Spleen (tissue), 11 donors: ENCODE results near the gene IGFALS. TPM values are rescaled to one million over a fixed set of nuclear protein-coding genes. Genes with fewer than 3 reads are reported as not detected.
A peak's percentile ranks its signal among the peaks of the same experiment; 100 is the strongest.

Experiments
- DNase-seq: peaks from one replicate; pipeline ENCODE4 v3.0.0-alpha.2; 2020
- H3K27ac ChIP-seq, 8 donors: fragments of 200-600 bp; sonication (generic) in 7 of 8; 1 replicate in 4 of 8; 2 replicates in 4 of 8; pipeline versions ENCODE4 v1.5.0 to v1.8.0; 2016 to 2021; ENCODE audit warnings: inconsistent platforms in 4 of 8, mild to moderate bottlenecking in 4 of 8, moderate library complexity in 1 of 8
- H3K27me3 ChIP-seq, 7 donors: fragments of 200-600 bp; sonication (generic) in 6 of 7; replicated peaks in 1 of 7; 1 replicate in 4 of 7; 2 replicates in 3 of 7; pipeline versions ENCODE4 v1.5.0 to v1.8.0; 2016 to 2021; ENCODE audit warnings: inconsistent platforms in 3 of 7, mild to moderate bottlenecking in 1 of 7
- H3K36me3 ChIP-seq, 6 donors: fragments of 200-600 bp; sonication (generic) in 5 of 6; 1 replicate in 4 of 6; 2 replicates in 2 of 6; pipeline versions ENCODE4 v1.5.0 to v1.8.0; 2016 to 2021; ENCODE audit warnings: inconsistent platforms in 2 of 6
- H3K4me1 ChIP-seq, 6 donors: fragments of 200-600 bp; sonication (generic) in 5 of 6; 1 replicate in 3 of 6; 2 replicates in 3 of 6; pipeline versions ENCODE4 v1.5.0 to v1.8.0; 2016 to 2021; ENCODE audit warnings: inconsistent platforms in 3 of 6
- H3K4me3 ChIP-seq, 8 donors: fragments of 200-600 bp; sonication (generic) in 7 of 8; 1 replicate in 4 of 8; 2 replicates in 4 of 8; pipeline versions ENCODE4 v1.5.0 to v1.8.0; 2016 to 2021; ENCODE audit warnings: inconsistent platforms in 4 of 8, mild to moderate bottlenecking in 4 of 8, moderate library complexity in 2 of 8
- H3K9me3 ChIP-seq, 8 donors: fragments of 200-600 bp; sonication (generic) in 7 of 8; 1 replicate in 4 of 8; 2 replicates in 4 of 8; pipeline versions ENCODE4 v1.5.0 to v1.8.0; 2016 to 2021; ENCODE audit warnings: inconsistent platforms in 4 of 8
- CTCF ChIP-seq, 11 experiments: fragments of 200-600 bp in 7 of 11; fragments of 450-650 bp in 4 of 11; sonication (generic) in 4 of 11; IDR thresholded peaks in 8 of 11; conservative IDR thresholded peaks in 3 of 11; 1 replicate in 7 of 11; 2 replicates in 4 of 11; pipeline versions ENCODE4 v1.4.0 to v1.8.0; 2016 to 2021; ENCODE audit warnings: antibody characterized with exemption in 11 of 11, inconsistent platforms in 4 of 11, mild to moderate bottlenecking in 1 of 11
- POLR2A ChIP-seq, 3 donors: fragments of 450-650 bp; IDR thresholded peaks; one replicate each; pipeline ENCODE4 v1.5.1; 2017; ENCODE audit warnings: antibody characterized with exemption in 3 of 3, mild to moderate bottlenecking in 1 of 3
- POLR2AphosphoS5 ChIP-seq, 3 donors: sonication (generic); formaldehyde crosslinking; IDR thresholded peaks; one replicate each; pipeline ENCODE4 v1.5.1; 2017; ENCODE audit warnings: antibody characterized with exemption in 3 of 3
- WGBS, 5 donors: extraction: QIAGEN DNeasy Blood & Tissue Kit in 3 of 5; methylation state at CpG; one replicate each; pipeline versions ENCODE4 v1.1.5 to v1.1.7; 2013 to 2018; 5-methylcytosine and 5-hydroxymethylcytosine counted together
- intact Hi-C: fragments of 100-400 bp; cut with DNase I; formaldehyde crosslinking; loops from one replicate; pipeline ENCODE4 v1.15.0; 2023; ENCODE audit warnings: low total_unique reads
- polyA plus RNA-seq, 3 donors: library from polyadenylated mRNA; stranded (reverse); fragments of 200-250 nt; gene quantifications; one replicate each; pipeline ENCODE4 v1.2.1, GENCODE V29; 2013
- total RNA-seq, 7 donors: library from RNA; depleted of rRNA in 3 of 7; stranded (reverse); fragments of >200 nt in 3 of 7; fragmentation: NEBNext Ultra II Directional in 4 of 7; extraction: Animal tissue kit (Norgen Biotek cat#: 25700) in 4 of 7; gene quantifications; one replicate each; pipeline versions ENCODE4 v1.1.0 to v1.2.1, GENCODE V29; 2016 to 2021
- donor health status: healthy with polysubstance abuse.
- donor health status: DM: no; HTN: no; CAD: no; lungs with moderate emphysema.
- donor health status: DM: no; HTN: no; CAD: no.
- donor health status: Bipolar disorder and iron deficiency.
- donor health status: healthy.
- donor health status: DM: no; HTN: no; CAD: no.
- donor health status: DM: yes; HTN: yes; CAD: no.

Gene IGFALS
- total and polyA plus RNA-seq, 10 donors = 0.14 to 0.63 (median 0.29) TPM; not detected in 2

GRCh38 chr16:1790261-1790610, 3.3 kb downstream of the IGFALS start:
- intact Hi-C loops = no loop called here
- Histone ChIP-seq H3K27me3 (no peaks in the 10 kb centered on the region), H3K27ac (no peak overlapping the region), H3K4me3 (no peak overlapping the region), H3K4me1 (peaks cover 0 to 20% (median 7%) of the 10 kb centered on the region in 6 donors), H3K36me3 (peaks cover 0 to 76% (median 55%) of the 10 kb centered on the region in 6 donors), H3K9me3 (no peaks in the 10 kb centered on the region)
- no peak for TF ChIP-seq POLR2A (IDR thresholded peaks at IDR 0.05)
- no peak for TF ChIP-seq CTCF (IDR thresholded peaks at IDR 0.05 in 8 of 11, conservative IDR thresholded peaks at IDR 0.05 in 3 of 11)
- TF ChIP-seq POLR2AphosphoS5 (IDR thresholded peaks at IDR 0.05) = no peak
- no peak for DNase-seq
- WGBS, 5 donors = 93 to 96% (median 93%) methylated on average over 15 of the region's 15 CpGs

GRCh38 chr16:1789643-1790045, 3.9 kb downstream of the IGFALS start:
- peaks cover 0 to 82% (median 57%) of the 10 kb centered on the region in 6 donors for H3K36me3 ChIP-seq
- intact Hi-C loops = no loop called here
- TF ChIP-seq CTCF (IDR thresholded peaks at IDR 0.05 in 8 of 11, conservative IDR thresholded peaks at IDR 0.05 in 3 of 11) = no peak
- peak in 1 of 3 donors; percentile 9 for TF ChIP-seq POLR2AphosphoS5 (IDR thresholded peaks at IDR 0.05)
- H3K4me3 ChIP-seq = no peak overlapping the region
- no peaks in the 10 kb centered on the region for H3K27me3 ChIP-seq
- peak; percentile 71 for DNase-seq
- no peak overlapping the region for H3K27ac ChIP-seq
- 86 to 91% (median 90%) methylated on average over 14 to 25 of the region's 25 CpGs for WGBS, 5 donors
- H3K9me3 ChIP-seq = no peaks in the 10 kb centered on the region
- H3K4me1 ChIP-seq = peaks cover 0 to 26% (median 13%) of the 10 kb centered on the region in 6 donors

GRCh38 chr16:1788708-1789100, 4.8 kb downstream of the IGFALS start:
- H3K9me3 ChIP-seq = no peaks in the 10 kb centered on the region
- H3K4me3 ChIP-seq = no peak overlapping the region
- WGBS, 5 donors = 74 to 84% (median 82%) methylated on average over 8 to 19 of the region's 19 CpGs
- no peak for TF ChIP-seq CTCF (IDR thresholded peaks at IDR 0.05 in 8 of 11, conservative IDR thresholded peaks at IDR 0.05 in 3 of 11)
- TF ChIP-seq POLR2A (IDR thresholded peaks at IDR 0.05) = no peak
- TF ChIP-seq POLR2AphosphoS5 (IDR thresholded peaks at IDR 0.05) = no peak
- no peak overlapping the region for H3K27ac ChIP-seq
- no peaks in the 10 kb centered on the region for H3K27me3 ChIP-seq
- intact Hi-C loops = no loop called here
- DNase-seq = peak; percentile 72
- peaks cover 0 to 82% (median 57%) of the 10 kb centered on the region in 6 donors for H3K36me3 ChIP-seq
- peaks cover 7 to 36% (median 21%) of the 10 kb centered on the region in 6 donors for H3K4me1 ChIP-seq

- intact Hi-C loops = no loop called here
- peak; percentile 62 for DNase-seq
- 88 to 94% (median 92%) methylated on average over 23 to 38 of the region's 38 CpGs for WGBS, 5 donors
These were observed 5.3 kb downstream of the IGFALS start for GRCh38 chr16:1788095-1788707.

More at GRCh38 chr16:1788095-1788707, 5.3 kb downstream of the IGFALS start:
- H3K9me3 ChIP-seq = no peaks in the 10 kb centered on the region
- no peak overlapping the region for H3K27ac ChIP-seq
- peaks cover 7 to 41% (median 26%) of the 10 kb centered on the region in 6 donors for H3K4me1 ChIP-seq
- peaks cover 0 to 82% (median 57%) of the 10 kb centered on the region in 6 donors for H3K36me3 ChIP-seq
- H3K4me3 ChIP-seq = no peak overlapping the region
- no peaks in the 10 kb centered on the region for H3K27me3 ChIP-seq
- no peak for TF ChIP-seq POLR2A (IDR thresholded peaks at IDR 0.05)
- no peak for TF ChIP-seq CTCF (IDR thresholded peaks at IDR 0.05 in 8 of 11, conservative IDR thresholded peaks at IDR 0.05 in 3 of 11)
- no peak for TF ChIP-seq POLR2AphosphoS5 (IDR thresholded peaks at IDR 0.05)
